Pancreas (tissue), 10 donors: ENCODE results near the gene HSD11B1. TPM values are rescaled to one million over a fixed set of nuclear protein-coding genes. Genes with fewer than 3 reads are reported as not detected.

Experiments
- ATAC-seq, 4 donors: fragments of 200-7000 bp; cut with Tn5 transposase; one replicate each; pipeline versions ENCODE4 v1.8.0 to v1.9.1; 2020; ENCODE audit warnings: mild to moderate bottlenecking in 4 of 4, moderate library complexity in 4 of 4
- DNase-seq, 6 donors: peaks; one replicate each; pipeline ENCODE4 v3.0.0-alpha.2; 2020
- FAIRE-seq: peaks from 2 replicates; lab custom pipeline; 2012; peaks lifted over from hg19 to GRCh38; lab: Jason Lieb, UNC
- H3K27ac ChIP-seq, 4 donors: fragments of 200-600 bp; sonication (generic); 1 replicate in 3 of 4; 2 replicates in 1 of 4; pipeline versions ENCODE4 v1.5.0 to v1.8.0; 2020
- H3K27me3 ChIP-seq, 4 donors: fragments of 200-600 bp; one replicate each; pipeline ENCODE4 v1.8.0; 2021
- H3K36me3 ChIP-seq, 3 donors: fragments of 200-600 bp; sonication (generic) in 1 of 3; one replicate each; pipeline versions ENCODE4 v1.5.0 to v1.8.0; 2020 to 2021
- H3K4me1 ChIP-seq, 3 donors: fragments of 200-600 bp; one replicate each; pipeline ENCODE4 v1.8.0; 2021
- H3K4me3 ChIP-seq, 4 donors: fragments of 200-600 bp; sonication (generic) in 2 of 4; one replicate each; pipeline versions ENCODE4 v1.5.0 to v1.8.0; 2020 to 2021
- H3K9me3 ChIP-seq, 4 donors: fragments of 200-600 bp; one replicate each; pipeline ENCODE4 v1.8.0; 2021
- CTCF ChIP-seq, 4 donors: fragments of 200-600 bp; sonication (generic) in 3 of 4; IDR thresholded peaks; one replicate each; pipeline versions ENCODE4 v1.5.0 to v1.8.0; 2021; ENCODE audit warnings: antibody characterized with exemption in 4 of 4
- WGBS, 2 donors: extraction: QIAGEN DNeasy Blood & Tissue Kit; methylation state at CpG; one replicate each; pipeline ENCODE4 v1.1.7; 2013; 5-methylcytosine and 5-hydroxymethylcytosine counted together
- intact Hi-C, 3 donors: fragments of 100-400 bp; cut with DNase I; formaldehyde crosslinking; loops; one replicate each; pipeline versions ENCODE4 v1.11.1 to v1.14.2; 2022
- polyA plus RNA-seq, 2 donors: library from polyadenylated mRNA; stranded (reverse); fragments of 200-250 nt; gene quantifications; one replicate each; pipeline ENCODE4 v1.2.3, GENCODE V29; 2013
- total RNA-seq, 6 donors: library from RNA; stranded (reverse); fragmentation: NEBNext Ultra II Directional in 4 of 6; extraction: Animal tissue kit (Norgen Biotek cat#: 25700) in 4 of 6; gene quantifications; one replicate each; pipeline versions ENCODE4 v1.2.1 to v1.2.4, GENCODE V29; 2021 to 2023
- donor health status: healthy with polysubstance abuse.
- donor health status: DM: no; HTN: no; CAD: no; lungs with moderate emphysema.
- donor health status: DM: no; HTN: no; CAD: no.
- donor health status: control.
- donor health status: control.
- donor health status: Bipolar disorder and iron deficiency.
- donor health status: DM: yes; HTN: yes; CAD: no.
- donor health status: DM: no; HTN: no; CAD: no.
- donor health status: DM: no; HTN: no; CAD: no.
- donor health status: DM: yes; HTN: yes; CAD: no.

The HSD11B1 gene
- total and polyA plus RNA-seq, 8 donors = 0.47 to 5.6 (median 1.0) TPM; not detected in 2

GRCh38 chr1:209670441-209671082 lies 34.1 kb upstream of the HSD11B1 start:
- Histone ChIP-seq H3K27me3 (no peaks in the 10 kb centered on the region), H3K36me3 (no peaks in the 10 kb centered on the region), H3K27ac (no peak overlapping the region), H3K9me3 (no peaks in the 10 kb centered on the region), H3K4me1 (peaks cover 5 to 16% (median 15%) of the 10 kb centered on the region in 3 donors), H3K4me3 (no peak overlapping the region)
- 82 to 90% methylated on average over 1 of the region's 1 CpG for WGBS, 2 donors
- intact Hi-C loops = no loop called here
- no peak for TF ChIP-seq CTCF (IDR thresholded peaks at IDR 0.05)
- FAIRE-seq (no peak), ATAC-seq (no peak), DNase-seq (no peak)

DNA sequence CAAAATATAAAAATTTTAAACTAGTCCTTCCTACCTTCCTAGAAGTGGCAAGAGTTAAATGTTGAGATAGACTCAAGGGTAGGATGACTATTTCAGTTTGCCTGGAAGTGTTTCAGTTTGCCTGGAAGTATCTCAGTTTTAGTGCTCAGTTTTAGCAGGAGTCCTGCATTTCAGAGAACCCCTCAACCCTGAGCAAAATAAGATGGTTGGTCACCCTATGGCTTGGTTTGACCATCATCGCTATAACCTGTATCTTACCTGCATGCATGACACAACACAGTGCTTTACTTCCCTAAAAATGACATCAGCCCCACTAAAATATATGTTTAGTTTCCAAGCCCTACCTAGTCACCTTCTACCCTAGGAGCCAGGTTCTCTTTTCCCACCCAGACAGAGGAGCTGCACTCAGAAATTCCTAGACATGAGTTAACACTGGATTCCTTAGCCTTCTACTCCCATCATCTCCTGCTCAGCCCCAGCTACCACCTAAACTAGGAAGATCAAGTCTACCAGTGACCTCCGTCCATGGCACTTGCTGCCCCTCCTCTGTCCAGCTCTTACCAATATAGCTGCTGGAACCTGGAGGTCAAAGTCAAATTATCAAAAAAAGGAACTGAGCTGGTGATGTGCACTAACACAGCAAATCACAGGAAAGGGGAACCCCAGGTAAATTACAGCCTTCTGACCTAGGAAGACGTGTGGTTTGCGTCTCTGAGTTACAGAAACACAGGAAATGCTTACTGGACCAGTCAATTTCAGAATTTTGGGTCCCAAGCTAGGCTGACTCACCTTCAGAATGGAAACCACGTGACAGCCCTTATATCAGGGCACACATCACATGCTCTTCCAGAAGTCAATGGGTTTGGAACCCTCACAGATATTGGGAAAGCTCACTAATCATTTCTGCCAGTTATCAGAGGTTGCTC lies 31.7 kb upstream of the HSD11B1 start:
- TF ChIP-seq CTCF (IDR thresholded peaks at IDR 0.05) = no peak
- H3K4me1 ChIP-seq = peaks cover 8 to 21% (median 15%) of the 10 kb centered on the region in 3 donors
- H3K27me3 ChIP-seq = no peaks in the 10 kb centered on the region
- WGBS, 2 donors = 39 to 44% methylated on average over 5 of the region's 5 CpGs
- H3K9me3 ChIP-seq = no peaks in the 10 kb centered on the region
- intact Hi-C loops = no loop called here
- ATAC-seq (peak; percentile 3 to 24 (median 12)), DNase-seq (peak in 1 of 6 donors; percentile 43), FAIRE-seq (no peak)
- peak overlapping the region in 2 of 4 donors; percentile 54 to 56 for H3K27ac ChIP-seq
- H3K36me3 ChIP-seq = no peaks in the 10 kb centered on the region
- H3K4me3 ChIP-seq = no peak overlapping the region

DNA sequence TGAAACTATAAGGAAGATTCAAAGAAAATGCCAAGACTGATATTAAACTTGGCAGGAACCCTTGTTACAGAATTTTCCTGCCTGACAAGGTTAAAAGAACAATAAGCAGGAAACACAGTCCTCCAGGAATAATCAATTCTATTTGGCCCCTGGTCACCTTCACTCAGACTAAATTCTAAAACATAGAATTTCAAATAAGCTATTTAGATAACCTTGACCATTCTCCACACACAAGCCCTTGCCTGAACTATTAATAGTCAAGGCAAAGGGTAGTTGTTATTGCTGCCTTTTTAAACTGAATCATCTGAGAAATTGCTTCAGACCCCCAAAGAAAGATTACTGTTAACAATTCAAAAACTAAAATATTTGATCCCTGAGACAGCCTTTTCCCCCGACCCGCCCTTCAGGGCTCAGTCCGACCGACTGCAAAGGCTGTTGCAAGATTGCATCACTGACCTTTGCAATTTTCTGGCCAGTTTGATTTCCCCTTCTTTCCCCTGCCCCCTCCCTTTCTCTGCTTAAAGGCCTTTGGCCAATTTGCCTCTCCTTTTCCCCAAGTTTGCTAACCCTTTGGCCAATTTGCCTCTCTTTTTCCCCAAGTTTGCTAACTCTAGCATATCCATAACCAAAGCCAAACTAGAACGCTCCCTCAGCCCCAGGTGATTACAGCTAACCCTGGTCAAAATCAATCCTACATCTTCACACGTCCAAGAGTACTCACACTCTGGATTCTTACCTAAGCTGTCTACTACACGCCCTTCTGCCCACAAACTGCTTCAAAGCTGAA lies 30.8 kb upstream of the HSD11B1 start:
- no peak for TF ChIP-seq CTCF (IDR thresholded peaks at IDR 0.05)
- 17 to 26% methylated on average over 7 of the region's 7 CpGs for WGBS, 2 donors
- intact Hi-C loops = no loop called here
- H3K9me3 ChIP-seq = no peaks in the 10 kb centered on the region
- no peaks in the 10 kb centered on the region for H3K27me3 ChIP-seq
- H3K27ac ChIP-seq = peak overlapping the region in 3 of 4 donors; percentile 29 to 56 (median 54)
- DNase-seq (peak in 1 of 6 donors; percentile 39), FAIRE-seq (no peak), ATAC-seq (peak; percentile 14 to 32 (median 22))
- no peak overlapping the region for H3K4me3 ChIP-seq
- H3K36me3 ChIP-seq = no peaks in the 10 kb centered on the region
- H3K4me1 ChIP-seq = peaks cover 8 to 21% (median 15%) of the 10 kb centered on the region in 3 donors

GRCh38 chr1:209674957-209675564 lies 29.6 kb upstream of the HSD11B1 start, which contains the start of gene G0S2:
Gene G0S2, plus strand, starts transcription at chr1:209675412. Its CDS starts 273 bp downstream, at chr1:209675685.
- Histone ChIP-seq H3K36me3 (no peaks in the 10 kb centered on the region), H3K27me3 (no peaks in the 10 kb centered on the region), H3K9me3 (no peaks in the 10 kb centered on the region), H3K4me1 (peaks cover 8 to 21% (median 15%) of the 10 kb centered on the region in 3 donors), H3K27ac (peak within 1 kb of the TSS; percentile 54 to 67 (median 57)), H3K4me3 (peak within 1 kb of the TSS; percentile 30 to 50 (median 40))
- DNase-seq = peak; percentile 84 to 94 (median 90)
- 1% methylated on average over 47 of the region's 47 CpGs for WGBS, 2 donors
- no peak for TF ChIP-seq CTCF (IDR thresholded peaks at IDR 0.05)
- FAIRE-seq = no peak
- peak; percentile 82 to 88 (median 88) for ATAC-seq
- intact Hi-C loops = no loop called here
